Spleen (tissue), 11 donors: Measurements from ENCODE around the gene N4BP2L2. TPM values are rescaled to one million over a fixed set of nuclear protein-coding genes. Genes with fewer than 3 reads are reported as not detected.

Experiments used
- DNase-seq: peaks from one replicate; pipeline ENCODE4 v3.0.0-alpha.2; 2020
- H3K27ac ChIP-seq, 8 donors: fragments of 200-600 bp; sonication (generic) in 7 of 8; 1 replicate in 4 of 8; 2 replicates in 4 of 8; pipeline versions ENCODE4 v1.5.0 to v1.8.0; 2016 to 2021; ENCODE audit warnings: inconsistent platforms in 4 of 8, mild to moderate bottlenecking in 4 of 8, moderate library complexity in 1 of 8
- H3K27me3 ChIP-seq, 7 donors: fragments of 200-600 bp; sonication (generic) in 6 of 7; replicated peaks in 1 of 7; 1 replicate in 4 of 7; 2 replicates in 3 of 7; pipeline versions ENCODE4 v1.5.0 to v1.8.0; 2016 to 2021; ENCODE audit warnings: inconsistent platforms in 3 of 7, mild to moderate bottlenecking in 1 of 7
- H3K36me3 ChIP-seq, 6 donors: fragments of 200-600 bp; sonication (generic) in 5 of 6; 1 replicate in 4 of 6; 2 replicates in 2 of 6; pipeline versions ENCODE4 v1.5.0 to v1.8.0; 2016 to 2021; ENCODE audit warnings: inconsistent platforms in 2 of 6
- H3K4me1 ChIP-seq, 6 donors: fragments of 200-600 bp; sonication (generic) in 5 of 6; 1 replicate in 3 of 6; 2 replicates in 3 of 6; pipeline versions ENCODE4 v1.5.0 to v1.8.0; 2016 to 2021; ENCODE audit warnings: inconsistent platforms in 3 of 6
- H3K4me3 ChIP-seq, 8 donors: fragments of 200-600 bp; sonication (generic) in 7 of 8; 1 replicate in 4 of 8; 2 replicates in 4 of 8; pipeline versions ENCODE4 v1.5.0 to v1.8.0; 2016 to 2021; ENCODE audit warnings: inconsistent platforms in 4 of 8, mild to moderate bottlenecking in 4 of 8, moderate library complexity in 2 of 8
- H3K9me3 ChIP-seq, 8 donors: fragments of 200-600 bp; sonication (generic) in 7 of 8; 1 replicate in 4 of 8; 2 replicates in 4 of 8; pipeline versions ENCODE4 v1.5.0 to v1.8.0; 2016 to 2021; ENCODE audit warnings: inconsistent platforms in 4 of 8
- POLR2A ChIP-seq, 3 donors: fragments of 450-650 bp; IDR thresholded peaks; one replicate each; pipeline ENCODE4 v1.5.1; 2017; ENCODE audit warnings: antibody characterized with exemption in 3 of 3, mild to moderate bottlenecking in 1 of 3
- POLR2AphosphoS5 ChIP-seq, 3 donors: sonication (generic); formaldehyde crosslinking; IDR thresholded peaks; one replicate each; pipeline ENCODE4 v1.5.1; 2017; ENCODE audit warnings: antibody characterized with exemption in 3 of 3
- WGBS, 5 donors: extraction: QIAGEN DNeasy Blood & Tissue Kit in 3 of 5; methylation state at CpG; one replicate each; pipeline versions ENCODE4 v1.1.5 to v1.1.7; 2013 to 2018; 5-methylcytosine and 5-hydroxymethylcytosine counted together
- intact Hi-C: fragments of 100-400 bp; cut with DNase I; formaldehyde crosslinking; loops from one replicate; pipeline ENCODE4 v1.15.0; 2023; ENCODE audit warnings: low total_unique reads
- polyA plus RNA-seq, 3 donors: library from polyadenylated mRNA; stranded (reverse); fragments of 200-250 nt; gene quantifications; one replicate each; pipeline ENCODE4 v1.2.1, GENCODE V29; 2013
- small RNA-seq, 4 donors: library from RNA; depleted of rRNA; stranded (forward); fragments of <200 nt; gene quantifications; one replicate each; pipeline ENCODE3, GENCODE V24; 2016
- total RNA-seq, 7 donors: library from RNA; depleted of rRNA in 3 of 7; stranded (reverse); fragments of >200 nt in 3 of 7; fragmentation: NEBNext Ultra II Directional in 4 of 7; extraction: Animal tissue kit (Norgen Biotek cat#: 25700) in 4 of 7; gene quantifications; one replicate each; pipeline versions ENCODE4 v1.1.0 to v1.2.1, GENCODE V29; 2016 to 2021
- TF ChIP-seq, protein P1 (sequence below), 11 experiments: fragments of 200-600 bp in 7 of 11; fragments of 450-650 bp in 4 of 11; sonication (generic) in 4 of 11; IDR thresholded peaks in 8 of 11; conservative IDR thresholded peaks in 3 of 11; 1 replicate in 7 of 11; 2 replicates in 4 of 11; pipeline versions ENCODE4 v1.4.0 to v1.8.0; 2016 to 2021; ENCODE audit warnings: antibody characterized with exemption in 11 of 11, inconsistent platforms in 4 of 11, mild to moderate bottlenecking in 1 of 11
- donor health status: healthy with polysubstance abuse.
- donor health status: DM: no; HTN: no; CAD: no; lungs with moderate emphysema.
- donor health status: DM: no; HTN: no; CAD: no.
- donor health status: Bipolar disorder and iron deficiency.
- donor health status: healthy.
- donor health status: DM: no; HTN: no; CAD: no.
- donor health status: DM: yes; HTN: yes; CAD: no.

The N4BP2L2 gene
- total and polyA plus RNA-seq, 10 donors = 49.3 to 506 (median 185) TPM

DNA sequence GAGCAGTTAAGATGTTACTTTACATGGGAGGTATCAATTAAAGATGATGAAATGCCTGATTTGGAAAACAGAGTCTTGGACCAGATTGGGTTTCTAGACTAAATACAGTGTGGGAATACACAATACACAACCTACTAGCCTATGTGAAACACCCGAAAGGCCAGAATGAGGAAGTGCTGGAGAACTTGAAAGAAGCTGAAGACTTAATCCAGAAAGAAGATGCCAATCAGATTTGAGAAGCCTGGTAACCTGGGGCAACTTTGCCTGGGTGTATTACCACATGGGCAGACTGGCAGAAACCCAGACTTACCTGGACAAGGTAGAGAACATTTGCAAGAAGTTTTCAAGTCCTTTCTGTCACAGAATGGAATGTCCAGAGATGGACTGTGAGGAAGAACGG is 153.9 kb downstream of the N4BP2L2 start:
- no peak for TF ChIP-seq POLR2A (IDR thresholded peaks at IDR 0.05)
- no peak for TF ChIP-seq POLR2AphosphoS5 (IDR thresholded peaks at IDR 0.05)
- TF ChIP-seq, protein P1, sequence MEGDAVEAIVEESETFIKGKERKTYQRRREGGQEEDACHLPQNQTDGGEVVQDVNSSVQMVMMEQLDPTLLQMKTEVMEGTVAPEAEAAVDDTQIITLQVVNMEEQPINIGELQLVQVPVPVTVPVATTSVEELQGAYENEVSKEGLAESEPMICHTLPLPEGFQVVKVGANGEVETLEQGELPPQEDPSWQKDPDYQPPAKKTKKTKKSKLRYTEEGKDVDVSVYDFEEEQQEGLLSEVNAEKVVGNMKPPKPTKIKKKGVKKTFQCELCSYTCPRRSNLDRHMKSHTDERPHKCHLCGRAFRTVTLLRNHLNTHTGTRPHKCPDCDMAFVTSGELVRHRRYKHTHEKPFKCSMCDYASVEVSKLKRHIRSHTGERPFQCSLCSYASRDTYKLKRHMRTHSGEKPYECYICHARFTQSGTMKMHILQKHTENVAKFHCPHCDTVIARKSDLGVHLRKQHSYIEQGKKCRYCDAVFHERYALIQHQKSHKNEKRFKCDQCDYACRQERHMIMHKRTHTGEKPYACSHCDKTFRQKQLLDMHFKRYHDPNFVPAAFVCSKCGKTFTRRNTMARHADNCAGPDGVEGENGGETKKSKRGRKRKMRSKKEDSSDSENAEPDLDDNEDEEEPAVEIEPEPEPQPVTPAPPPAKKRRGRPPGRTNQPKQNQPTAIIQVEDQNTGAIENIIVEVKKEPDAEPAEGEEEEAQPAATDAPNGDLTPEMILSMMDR (IDR thresholded peaks at IDR 0.05 in 8 of 11, conservative IDR thresholded peaks at IDR 0.05 in 3 of 11) = no peak
- WGBS, 5 donors = 70 to 78% (median 74%) methylated on average over 2 of the region's 2 CpGs
- Histone ChIP-seq H3K27ac (no peak overlapping the region), H3K4me1 (no peaks in the 10 kb centered on the region), H3K36me3 (peaks cover 0 to 53% (median 0%) of the 10 kb centered on the region in 6 donors), H3K27me3 (no peaks in the 10 kb centered on the region), H3K4me3 (no peak overlapping the region), H3K9me3 (no peaks in the 10 kb centered on the region)
- intact Hi-C loops = no loop called here
- no peak for DNase-seq

DNA sequence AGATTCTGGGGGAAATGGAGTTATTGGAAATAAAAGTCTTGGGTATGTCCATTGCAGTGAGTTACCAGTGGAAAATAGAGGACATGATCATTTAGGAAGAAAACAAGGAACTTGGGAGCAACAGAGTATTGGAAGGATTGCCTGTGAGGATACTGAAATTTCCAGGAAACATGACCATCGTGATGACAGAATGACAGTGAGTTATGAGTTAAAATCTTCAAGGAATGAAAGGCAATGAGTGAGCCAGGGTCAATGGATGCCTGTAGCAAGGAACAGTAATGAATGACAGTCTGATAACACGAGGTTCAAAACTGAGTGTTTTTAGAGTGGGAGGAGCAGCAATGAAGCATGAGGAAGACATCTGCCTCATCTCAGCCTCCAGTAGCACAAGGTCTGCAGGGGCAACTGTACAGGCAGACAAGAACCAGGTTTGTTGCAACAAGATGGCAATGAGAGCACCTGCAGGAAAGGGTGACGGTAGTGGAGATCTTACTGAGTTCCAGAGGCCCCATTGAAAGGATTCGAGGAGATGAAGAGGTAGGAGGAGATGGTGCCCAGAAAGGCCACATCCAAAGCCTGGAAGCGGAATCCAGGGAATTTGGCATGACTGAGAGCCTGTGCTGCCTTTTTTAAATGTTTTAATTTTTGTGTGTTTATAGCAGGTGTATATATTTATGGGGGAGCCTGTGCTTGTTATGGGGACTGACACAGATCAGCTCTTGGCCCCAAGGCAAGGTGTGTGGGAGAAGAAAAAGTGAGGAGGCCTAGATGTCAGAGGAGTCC is 154.6 kb downstream of the N4BP2L2 start:
- TF ChIP-seq, protein P1 (IDR thresholded peaks at IDR 0.05 in 8 of 11, conservative IDR thresholded peaks at IDR 0.05 in 3 of 11) = no peak
- TF ChIP-seq POLR2AphosphoS5 (IDR thresholded peaks at IDR 0.05) = no peak
- TF ChIP-seq POLR2A (IDR thresholded peaks at IDR 0.05) = no peak
- no peaks in the 10 kb centered on the region for H3K27me3 ChIP-seq
- H3K27ac ChIP-seq = no peak overlapping the region
- intact Hi-C loops = no loop called here
- no peak for DNase-seq
- H3K36me3 ChIP-seq = peaks cover 0 to 53% (median 0%) of the 10 kb centered on the region in 6 donors
- WGBS, 5 donors = 79 to 90% (median 88%) methylated on average over 5 of the region's 5 CpGs
- no peak overlapping the region for H3K4me3 ChIP-seq
- no peaks in the 10 kb centered on the region for H3K9me3 ChIP-seq
- H3K4me1 ChIP-seq = no peaks in the 10 kb centered on the region

Small RNA genes within 50 kb of the gene (small RNA-seq; reads per million reads assigned to genes)
- 0 reads per million in 4 donors for gene RF00190

Other genes starting within 250 kb of the N4BP2L2 start
- not detected for gene ZAR1L, start 223.4 kb downstream of the N4BP2L2 start, total RNA-seq
- under 1 TPM in 1 of 3 donors, not detected in 2; 0.09 TPM for gene ZAR1L, start 223.4 kb downstream of the N4BP2L2 start, polyA plus RNA-seq
- gene BRCA2, start 223.3 kb downstream of the N4BP2L2 start, total RNA-seq = 10 to 100 TPM in 1 of 7 donors, 1 to 10 TPM in 6; 5.0 to 11.2 (median 6.6) TPM
- gene BRCA2, start 223.3 kb downstream of the N4BP2L2 start, polyA plus RNA-seq = 1 to 10 TPM in 1 of 3 donors, under 1 TPM in 2; 0.35 to 1.8 (median 0.50) TPM
- gene N4BP2L1, start 110.7 kb downstream of the N4BP2L2 start, total RNA-seq = 10 to 100 TPM; 28.3 to 57.4 (median 41.5) TPM
- gene N4BP2L1, start 110.7 kb downstream of the N4BP2L2 start, polyA plus RNA-seq = 10 to 100 TPM; 30.3 to 33.4 (median 30.8) TPM
- gene PDS5B, start 47.7 kb upstream of the N4BP2L2 start, total RNA-seq = 10 to 100 TPM; 48.7 to 65.9 (median 55.7) TPM
- gene PDS5B, start 47.7 kb upstream of the N4BP2L2 start, polyA plus RNA-seq = 1 to 10 TPM; 4.5 to 8.1 (median 6.1) TPM